Measurements from ENCODE around the gene CA10.

CA10 gene

DNA sequence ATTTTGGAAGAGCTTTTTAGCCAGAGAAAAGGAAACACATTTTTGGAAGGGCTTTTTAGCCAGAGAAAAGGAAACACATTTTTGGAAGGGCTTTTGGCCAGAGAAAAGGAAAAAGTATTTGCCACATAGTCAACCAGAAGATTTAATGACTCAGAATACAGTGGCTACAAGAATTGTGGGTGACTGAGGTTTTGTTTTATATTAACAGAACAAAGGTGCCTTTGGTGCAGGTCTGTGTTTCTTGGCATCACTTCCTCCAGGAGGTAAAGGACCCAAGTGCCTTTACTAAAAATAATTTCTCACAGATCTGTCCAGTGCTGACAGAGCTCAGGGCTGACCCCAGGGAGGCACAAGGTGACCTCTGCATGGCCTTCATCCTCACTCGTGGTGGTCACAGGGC is 363.1 kb downstream of the CA10 start:
- no peak for TF ChIP-seq ZNF70 (CRISPR knock-in tag; IDR thresholded peaks at IDR 0.05)
- TF ChIP-seq, protein P1, sequence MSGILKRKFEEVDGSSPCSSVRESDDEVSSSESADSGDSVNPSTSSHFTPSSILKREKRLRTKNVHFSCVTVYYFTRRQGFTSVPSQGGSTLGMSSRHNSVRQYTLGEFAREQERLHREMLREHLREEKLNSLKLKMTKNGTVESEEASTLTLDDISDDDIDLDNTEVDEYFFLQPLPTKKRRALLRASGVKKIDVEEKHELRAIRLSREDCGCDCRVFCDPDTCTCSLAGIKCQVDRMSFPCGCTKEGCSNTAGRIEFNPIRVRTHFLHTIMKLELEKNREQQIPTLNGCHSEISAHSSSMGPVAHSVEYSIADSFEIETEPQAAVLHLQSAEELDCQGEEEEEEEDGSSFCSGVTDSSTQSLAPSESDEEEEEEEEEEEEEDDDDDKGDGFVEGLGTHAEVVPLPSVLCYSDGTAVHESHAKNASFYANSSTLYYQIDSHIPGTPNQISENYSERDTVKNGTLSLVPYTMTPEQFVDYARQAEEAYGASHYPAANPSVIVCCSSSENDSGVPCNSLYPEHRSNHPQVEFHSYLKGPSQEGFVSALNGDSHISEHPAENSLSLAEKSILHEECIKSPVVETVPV (CRISPR knock-in tag; IDR thresholded peaks at IDR 0.05), result no peak
- no peak for TF ChIP-seq OSR1 (CRISPR knock-in tag; IDR thresholded peaks at IDR 0.05)
- TF ChIP-seq, protein P2, sequence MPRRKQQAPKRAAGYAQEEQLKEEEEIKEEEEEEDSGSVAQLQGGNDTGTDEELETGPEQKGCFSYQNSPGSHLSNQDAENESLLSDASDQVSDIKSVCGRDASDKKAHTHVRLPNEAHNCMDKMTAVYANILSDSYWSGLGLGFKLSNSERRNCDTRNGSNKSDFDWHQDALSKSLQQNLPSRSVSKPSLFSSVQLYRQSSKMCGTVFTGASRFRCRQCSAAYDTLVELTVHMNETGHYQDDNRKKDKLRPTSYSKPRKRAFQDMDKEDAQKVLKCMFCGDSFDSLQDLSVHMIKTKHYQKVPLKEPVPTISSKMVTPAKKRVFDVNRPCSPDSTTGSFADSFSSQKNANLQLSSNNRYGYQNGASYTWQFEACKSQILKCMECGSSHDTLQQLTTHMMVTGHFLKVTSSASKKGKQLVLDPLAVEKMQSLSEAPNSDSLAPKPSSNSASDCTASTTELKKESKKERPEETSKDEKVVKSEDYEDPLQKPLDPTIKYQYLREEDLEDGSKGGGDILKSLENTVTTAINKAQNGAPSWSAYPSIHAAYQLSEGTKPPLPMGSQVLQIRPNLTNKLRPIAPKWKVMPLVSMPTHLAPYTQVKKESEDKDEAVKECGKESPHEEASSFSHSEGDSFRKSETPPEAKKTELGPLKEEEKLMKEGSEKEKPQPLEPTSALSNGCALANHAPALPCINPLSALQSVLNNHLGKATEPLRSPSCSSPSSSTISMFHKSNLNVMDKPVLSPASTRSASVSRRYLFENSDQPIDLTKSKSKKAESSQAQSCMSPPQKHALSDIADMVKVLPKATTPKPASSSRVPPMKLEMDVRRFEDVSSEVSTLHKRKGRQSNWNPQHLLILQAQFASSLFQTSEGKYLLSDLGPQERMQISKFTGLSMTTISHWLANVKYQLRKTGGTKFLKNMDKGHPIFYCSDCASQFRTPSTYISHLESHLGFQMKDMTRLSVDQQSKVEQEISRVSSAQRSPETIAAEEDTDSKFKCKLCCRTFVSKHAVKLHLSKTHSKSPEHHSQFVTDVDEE (CRISPR knock-in tag; IDR thresholded peaks at IDR 0.05), result no peak
- no peak for TF ChIP-seq ZFP3 (CRISPR knock-in tag; IDR thresholded peaks at IDR 0.05)
- no peak for TF ChIP-seq ZNF565 (CRISPR knock-in tag; conservative IDR thresholded peaks at IDR 0.05; ENCODE audit: low read depth)
- no peak for TF ChIP-seq ZNF8 (CRISPR knock-in tag; IDR thresholded peaks at IDR 0.05)
- TF ChIP-seq BACH2 (CRISPR knock-in tag; IDR thresholded peaks at IDR 0.05; ENCODE audit: borderline replicate concordance), result no peak
- no peak for TF ChIP-seq TOX (CRISPR knock-in tag; IDR thresholded peaks at IDR 0.05; ENCODE audit: borderline replicate concordance)
- no peak for TF ChIP-seq PATZ1 (CRISPR knock-in tag; IDR thresholded peaks at IDR 0.05; ENCODE audit: borderline replicate concordance)
- no peak for TF ChIP-seq PPARA (CRISPR knock-in tag; IDR thresholded peaks at IDR 0.05; ENCODE audit: borderline replicate concordance)
- TF ChIP-seq ZFP30 (CRISPR knock-in tag; IDR thresholded peaks at IDR 0.05), result no peak
- TF ChIP-seq ARNTL (CRISPR knock-in tag; IDR thresholded peaks at IDR 0.05; ENCODE audit: borderline replicate concordance, low read depth), result no peak
- TF ChIP-seq TCF4 (CRISPR knock-in tag; IDR thresholded peaks at IDR 0.05; ENCODE audit: borderline replicate concordance), result no peak
- no peak for TF ChIP-seq ISL1 (CRISPR knock-in tag; IDR thresholded peaks at IDR 0.05)
- TF ChIP-seq SNAI2 (CRISPR knock-in tag; IDR thresholded peaks at IDR 0.05), result no peak
- ATAC-seq, result no peak

GRCh38 chr17:51794466-51794865 is 364.0 kb downstream of the CA10 start:
- ATAC-seq, result no peak
- TF ChIP-seq ESRRG (CRISPR knock-in tag; IDR thresholded peaks at IDR 0.05) (no peak), ARNTL (CRISPR knock-in tag; IDR thresholded peaks at IDR 0.05; ENCODE audit: borderline replicate concordance, low read depth) (no peak), SNAI2 (CRISPR knock-in tag; IDR thresholded peaks at IDR 0.05) (no peak), GLIS3 (CRISPR knock-in tag; IDR thresholded peaks at IDR 0.05) (no peak), CREB5 (CRISPR knock-in tag; IDR thresholded peaks at IDR 0.05; ENCODE audit: low read depth) (no peak), CSDC2 (CRISPR knock-in tag; IDR thresholded peaks at IDR 0.05) (no peak), ZFP30 (CRISPR knock-in tag; IDR thresholded peaks at IDR 0.05) (no peak), TOX (CRISPR knock-in tag; IDR thresholded peaks at IDR 0.05; ENCODE audit: borderline replicate concordance) (no peak), ZNF8 (CRISPR knock-in tag; IDR thresholded peaks at IDR 0.05) (no peak), PPARA (CRISPR knock-in tag; IDR thresholded peaks at IDR 0.05; ENCODE audit: borderline replicate concordance) (no peak), ZNF70 (CRISPR knock-in tag; IDR thresholded peaks at IDR 0.05) (no peak), ZC3H10 (CRISPR knock-in tag; IDR thresholded peaks at IDR 0.05) (no peak), ISL1 (CRISPR knock-in tag; IDR thresholded peaks at IDR 0.05) (no peak), ZNF565 (CRISPR knock-in tag; conservative IDR thresholded peaks at IDR 0.05; ENCODE audit: low read depth) (no peak), BACH2 (CRISPR knock-in tag; IDR thresholded peaks at IDR 0.05; ENCODE audit: borderline replicate concordance) (no peak), PATZ1 (CRISPR knock-in tag; IDR thresholded peaks at IDR 0.05; ENCODE audit: borderline replicate concordance) (no peak), OSR1 (CRISPR knock-in tag; IDR thresholded peaks at IDR 0.05) (no peak), RARB (CRISPR knock-in tag; IDR thresholded peaks at IDR 0.05) (no peak)
- TF ChIP-seq, protein P2 (CRISPR knock-in tag; IDR thresholded peaks at IDR 0.05), result no peak
